HL-60 (cell line): ENCODE data around the gene MPC1.

Source experiments
- DNase-seq, 2 experiments: peaks; one replicate each; pipeline ENCODE4 v3.0.0-alpha.2; 2010 to 2020; ENCODE audit warnings: low read depth in 1 of 2, low spot score in 1 of 2
- H3K27ac ChIP-seq: fragments of 250-450 bp; sonication (Bioruptor Pico); replicated peaks from 2 replicates; pipeline ENCODE4 v1.5.1; 2020; ENCODE audit warnings: mild to moderate bottlenecking, moderate library complexity
- H3K27me3 ChIP-seq: fragments of 250-450 bp; sonication (Bioruptor Pico); 2 replicates; pipeline ENCODE4 v1.5.1; 2021; ENCODE audit warnings: mild to moderate bottlenecking, moderate library complexity; ENCODE audit not compliant: insufficient read depth, poor library complexity, severe bottlenecking
- H3K4me3 ChIP-seq: replicated peaks from 2 replicates; pipeline ENCODE4 v1.5.1; 2011; ENCODE audit warnings: mild to moderate bottlenecking, control low read depth, low read length; ENCODE audit not compliant: insufficient read depth
- CTCF ChIP-seq: IDR thresholded peaks from one replicate; pipeline ENCODE4 v1.5.1; 2011; ENCODE audit warnings: low read length, control low read depth, inconsistent platforms; ENCODE audit not compliant: insufficient read depth
- GABPA ChIP-seq: IDR thresholded peaks from 2 replicates; pipeline ENCODE4 v1.6.1; 2012; ENCODE audit warnings: low read depth
- POLR2AphosphoS5 ChIP-seq: IDR thresholded peaks from 2 replicates; pipeline ENCODE4 v1.6.1; 2012; ENCODE audit warnings: low read depth
- REST ChIP-seq: IDR thresholded peaks from 2 replicates; pipeline ENCODE4 v1.6.1; 2012; ENCODE audit warnings: low read depth; ENCODE audit not compliant: insufficient replicate concordance
- SPI1 ChIP-seq: IDR thresholded peaks from 2 replicates; pipeline ENCODE4 v1.6.1; 2012; ENCODE audit warnings: low read depth, mild to moderate bottlenecking, borderline replicate concordance

Gene MPC1

GRCh38 chr6:166375013-166375412 lies 7.7 kb downstream of the MPC1 start:
- TF ChIP-seq GABPA (no peak), REST (no peak)
- no peak for DNase-seq

GRCh38 chr6:166370489-166370888 lies 12.3 kb downstream of the MPC1 start:
- TF ChIP-seq CTCF (no peak), POLR2AphosphoS5 (no peak), REST (no peak), GABPA (no peak), SPI1 (no peak)
- H3K4me3 ChIP-seq, result no peak overlapping the region
- no peak for DNase-seq

More at GRCh38 chr6:166375013-166375412, 7.7 kb downstream of the MPC1 start:
- no peak overlapping the region for H3K27ac ChIP-seq
- H3K27me3 ChIP-seq, result no peaks in the 10 kb centered on the region
- no peak overlapping the region for H3K4me3 ChIP-seq

GRCh38 chr6:166369782-166370181 lies 13.0 kb downstream of the MPC1 start:
- Histone ChIP-seq H3K27ac (no peak overlapping the region), H3K4me3 (no peak overlapping the region), H3K27me3 (no peaks in the 10 kb centered on the region)
- no peak for DNase-seq
- TF ChIP-seq GABPA (no peak), REST (no peak), CTCF (no peak), SPI1 (no peak), POLR2AphosphoS5 (no peak)

More at GRCh38 chr6:166370489-166370888, 12.3 kb downstream of the MPC1 start:
- Histone ChIP-seq H3K27me3 (no peaks in the 10 kb centered on the region), H3K27ac (no peak overlapping the region)

- H3K27me3 ChIP-seq, result no peaks in the 10 kb centered on the region
- H3K4me3 ChIP-seq, result no peak overlapping the region
- TF ChIP-seq POLR2AphosphoS5 (no peak), GABPA (no peak), REST (no peak), CTCF (no peak), SPI1 (no peak)
- no peak overlapping the region for H3K27ac ChIP-seq
- no peak for DNase-seq
Observed at GRCh38 chr6:166366921-166367320, 15.8 kb downstream of the MPC1 start.
